Omental fat pad (tissue), 4 donors: ENCODE data around the gene PIERCE2. TPM values are rescaled to one million over a fixed set of nuclear protein-coding genes. Genes with fewer than 3 reads are reported as not detected.
"Not testable (repeated sequence)": the region's sequence is repeated elsewhere in the genome, so short reads cannot be mapped to it uniquely, and the experiment has no call there.

ENCODE experiments used
- ATAC-seq: fragments of 150-250 bp; one replicate; pipeline ENCODE4 v1.9.1; 2016; ENCODE audit warnings: mild to moderate bottlenecking, moderate library complexity; ENCODE audit not compliant: low FRiP score
- DNase-seq: peaks from one replicate; pipeline ENCODE4 v3.0.0-alpha.2; 2019; ENCODE audit warnings: low spot score
- total RNA-seq, 4 donors: library from RNA; depleted of rRNA; stranded (reverse); fragments of >200 nt; gene quantifications; one replicate each; pipeline ENCODE4 v1.1.0, GENCODE V29; 2016
- TF ChIP-seq, protein P1 (sequence below), 3 donors: fragments of 450-650 bp; IDR thresholded peaks; one replicate each; pipeline ENCODE4 v1.5.1; 2016 to 2017; ENCODE audit warnings: antibody characterized with exemption in 3 of 3, mild to moderate bottlenecking in 3 of 3, moderate library complexity in 2 of 3

The PIERCE2 gene
- total RNA-seq, 4 donors from 2014 or later, result 0.84 to 4.1 (median 2.7) TPM

DNA sequence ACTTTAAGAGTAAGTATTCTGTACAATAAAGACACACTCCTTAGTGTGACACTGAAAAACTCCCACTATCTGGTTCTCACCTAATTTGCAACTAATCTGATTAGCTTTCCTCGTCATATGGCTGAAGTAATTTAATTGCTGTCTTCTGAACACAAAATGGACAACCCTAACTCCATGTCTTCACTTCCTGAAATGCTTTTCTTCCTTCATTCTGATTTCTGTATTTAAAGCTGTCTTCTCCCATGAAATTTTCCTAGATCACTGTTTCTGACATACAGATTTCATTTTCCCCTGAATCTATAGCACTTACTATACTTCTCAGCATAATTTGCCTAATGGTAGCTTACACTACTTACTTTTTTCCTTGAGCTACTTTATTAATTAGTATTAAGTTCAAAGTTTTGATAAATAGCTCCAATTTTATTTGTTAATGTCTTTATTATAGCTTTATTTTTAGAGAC is 6.5 kb upstream of the PIERCE2 start:
- TF ChIP-seq, protein P1, sequence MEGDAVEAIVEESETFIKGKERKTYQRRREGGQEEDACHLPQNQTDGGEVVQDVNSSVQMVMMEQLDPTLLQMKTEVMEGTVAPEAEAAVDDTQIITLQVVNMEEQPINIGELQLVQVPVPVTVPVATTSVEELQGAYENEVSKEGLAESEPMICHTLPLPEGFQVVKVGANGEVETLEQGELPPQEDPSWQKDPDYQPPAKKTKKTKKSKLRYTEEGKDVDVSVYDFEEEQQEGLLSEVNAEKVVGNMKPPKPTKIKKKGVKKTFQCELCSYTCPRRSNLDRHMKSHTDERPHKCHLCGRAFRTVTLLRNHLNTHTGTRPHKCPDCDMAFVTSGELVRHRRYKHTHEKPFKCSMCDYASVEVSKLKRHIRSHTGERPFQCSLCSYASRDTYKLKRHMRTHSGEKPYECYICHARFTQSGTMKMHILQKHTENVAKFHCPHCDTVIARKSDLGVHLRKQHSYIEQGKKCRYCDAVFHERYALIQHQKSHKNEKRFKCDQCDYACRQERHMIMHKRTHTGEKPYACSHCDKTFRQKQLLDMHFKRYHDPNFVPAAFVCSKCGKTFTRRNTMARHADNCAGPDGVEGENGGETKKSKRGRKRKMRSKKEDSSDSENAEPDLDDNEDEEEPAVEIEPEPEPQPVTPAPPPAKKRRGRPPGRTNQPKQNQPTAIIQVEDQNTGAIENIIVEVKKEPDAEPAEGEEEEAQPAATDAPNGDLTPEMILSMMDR (IDR thresholded peaks at IDR 0.05), result no peak
- ATAC-seq (no peak), DNase-seq (no peak)

DNA sequence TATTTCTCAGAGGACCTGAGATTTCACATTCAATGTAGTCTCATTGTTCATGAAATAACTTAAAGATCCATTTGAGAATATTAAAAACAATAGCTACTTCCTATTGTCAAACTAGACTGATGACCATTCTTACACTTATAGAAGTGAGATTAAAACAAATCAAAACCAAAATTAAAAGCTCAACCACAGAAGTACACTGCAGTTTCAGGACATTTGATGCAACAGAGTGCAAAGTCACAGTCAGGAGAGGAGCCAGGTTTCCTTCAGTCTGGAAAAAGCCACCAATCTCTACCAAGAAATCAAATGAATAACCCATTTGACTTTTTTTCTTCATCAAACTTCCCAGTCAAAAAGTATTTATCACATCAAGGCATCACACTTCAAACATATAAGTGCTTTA is 5.6 kb upstream of the PIERCE2 start:
- ATAC-seq (no peak), DNase-seq (no peak)
- TF ChIP-seq, protein P1 (IDR thresholded peaks at IDR 0.05), result no peak

DNA sequence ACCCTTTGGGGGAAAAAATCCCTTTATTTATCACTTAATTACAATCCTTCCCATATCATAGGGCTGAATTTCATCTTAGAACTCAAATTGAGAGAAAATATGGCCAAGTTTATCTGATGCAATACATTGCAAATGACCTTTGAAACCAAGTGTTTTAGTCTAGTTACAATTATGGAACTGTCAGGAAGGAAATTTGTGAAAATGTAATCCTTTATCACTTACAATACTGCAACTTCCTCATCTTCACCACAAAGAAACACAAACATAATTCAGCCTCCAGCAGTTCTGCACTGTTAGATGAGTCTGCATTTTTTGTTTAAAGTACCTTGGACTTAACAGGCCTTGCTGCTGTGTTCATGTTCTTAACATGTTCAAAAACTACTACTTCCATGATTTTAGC is 4.8 kb upstream of the PIERCE2 start:
- TF ChIP-seq, protein P1 (IDR thresholded peaks at IDR 0.05), result no peak
- ATAC-seq (no peak), DNase-seq (no peak)

DNA sequence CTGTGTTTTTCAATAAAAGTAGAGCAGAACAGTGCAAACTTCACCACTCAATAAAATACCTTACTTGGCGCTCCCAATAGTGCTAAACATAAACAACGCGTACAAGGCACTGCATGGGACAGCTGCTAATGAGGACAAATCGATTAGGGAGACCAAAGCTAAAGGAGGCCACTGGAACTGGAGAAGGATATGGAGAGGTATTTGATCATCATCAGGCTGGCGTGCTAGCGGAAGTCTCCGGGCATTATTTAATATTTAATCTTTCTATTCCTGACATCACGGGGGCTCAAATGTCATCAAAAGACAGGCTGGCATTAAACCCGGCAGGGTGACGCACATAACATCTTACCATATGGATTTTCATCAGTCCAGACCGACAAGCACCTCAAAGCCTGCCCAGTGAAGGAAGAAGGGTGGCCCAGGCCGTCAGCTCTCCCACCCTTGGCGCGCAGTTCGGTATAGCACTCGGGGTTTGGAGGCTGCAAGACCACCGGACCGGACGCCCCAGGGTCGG is 740 bp upstream of the PIERCE2 start:
- no peak for DNase-seq
- no peak for ATAC-seq
- TF ChIP-seq, protein P1 (IDR thresholded peaks at IDR 0.05), result no peak

DNA sequence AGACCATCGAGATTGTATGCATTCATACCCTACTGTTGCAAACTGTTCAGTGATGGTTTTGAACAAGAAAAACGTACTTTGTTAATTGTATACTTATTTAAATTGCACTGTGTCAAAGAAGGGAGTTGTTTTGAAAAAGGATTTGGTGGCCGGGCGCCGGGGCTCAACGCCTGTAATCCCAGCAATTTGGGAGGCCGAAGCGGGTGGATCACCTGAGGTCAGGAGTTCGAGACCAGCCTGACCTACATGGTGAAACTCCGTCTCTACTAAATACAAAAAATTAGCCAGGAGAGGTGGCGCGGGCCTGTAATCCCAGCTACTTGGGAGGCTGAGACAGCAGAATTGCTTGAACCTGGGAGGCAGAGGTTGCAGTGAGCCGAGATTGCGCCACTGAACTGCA is 681 bp downstream of the PIERCE2 start:
- DNase-seq, ATAC-seq: not testable (repeated sequence)

DNA sequence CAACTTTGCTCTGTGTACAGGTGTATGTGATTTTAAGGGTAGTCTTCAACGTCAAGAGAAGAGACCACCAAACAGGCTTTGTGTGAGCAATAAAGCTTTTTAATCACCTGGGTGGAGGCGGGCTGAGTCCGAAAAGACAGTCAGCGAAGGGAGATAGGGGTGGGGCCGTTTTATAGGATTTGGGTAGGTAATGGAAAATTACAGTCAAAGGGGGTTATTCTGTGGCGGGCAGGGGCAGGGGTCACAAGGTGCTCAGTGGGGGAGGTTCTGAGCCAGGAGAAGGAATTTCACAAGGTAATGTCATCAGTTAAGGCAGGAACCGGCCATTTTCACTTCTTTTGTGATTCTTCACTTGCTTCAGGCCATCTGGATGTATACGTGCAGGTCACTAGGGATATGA is 9.4 kb downstream of the PIERCE2 start:
- not testable (repeated sequence) for ATAC-seq, DNase-seq

DNA sequence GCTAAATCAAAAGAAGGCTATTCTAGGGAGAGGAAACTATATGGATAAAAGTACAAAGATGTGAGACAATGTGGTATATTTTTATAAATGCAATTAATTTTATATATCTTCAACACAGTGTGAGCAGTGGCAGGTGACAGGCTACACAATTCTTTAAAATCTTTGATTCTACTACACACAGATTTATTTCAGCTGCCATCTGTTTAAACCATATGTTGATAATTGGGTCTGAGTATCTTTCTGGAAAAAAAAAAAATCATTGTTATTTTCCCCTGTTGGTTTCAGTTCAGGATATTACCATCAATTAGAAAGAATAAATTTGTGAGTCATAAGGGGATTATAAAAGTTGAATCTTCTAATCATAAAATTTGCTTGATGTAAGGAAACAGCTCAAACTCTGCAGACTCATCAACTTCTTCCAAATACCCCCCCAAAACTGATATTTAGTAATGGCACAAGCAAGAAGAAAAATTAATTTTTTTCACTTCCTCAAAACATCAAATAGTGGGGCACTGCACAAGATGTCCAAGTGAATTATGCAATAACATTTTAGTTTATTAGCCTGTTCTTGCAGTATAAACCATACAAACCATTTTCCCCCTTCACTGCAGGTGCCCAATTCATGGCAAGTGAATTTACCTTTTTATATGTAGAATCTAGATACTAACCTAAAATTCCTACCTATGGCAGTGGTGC is 12.0 kb downstream of the PIERCE2 start:
- TF ChIP-seq, protein P1 (IDR thresholded peaks at IDR 0.05), result no peak
- no peak for DNase-seq

DNA sequence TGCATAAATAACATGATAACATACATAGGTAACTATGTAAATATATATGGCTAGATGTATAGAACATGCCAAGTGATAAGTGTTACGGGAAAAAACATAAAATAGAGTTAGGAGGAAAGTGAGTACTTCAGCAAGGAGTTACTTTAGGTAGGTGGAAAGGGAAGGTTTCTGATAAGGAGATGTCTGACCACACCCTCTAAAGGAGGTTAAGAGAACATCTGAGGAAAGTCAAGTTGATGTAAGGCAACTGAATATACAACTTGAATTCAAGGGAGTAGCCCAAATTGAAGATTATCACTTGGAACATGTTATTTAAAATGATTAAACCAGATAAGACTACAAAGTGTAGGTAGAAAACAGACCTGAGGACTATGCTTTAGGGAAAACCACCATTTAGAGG is 13.8 kb downstream of the PIERCE2 start:
- ATAC-seq (no peak), DNase-seq (no peak)
- TF ChIP-seq, protein P1 (IDR thresholded peaks at IDR 0.05), result no peak

More for the DNA sequence above, 12.0 kb downstream of the PIERCE2 start:
- no peak for ATAC-seq
